H9 (cell line): Measurements from ENCODE around the gene HEATR5B. TPM values are rescaled to one million over a fixed set of nuclear protein-coding genes. Genes with fewer than 3 reads are reported as not detected.

Experiments used
- DNase-seq: peaks from one replicate; pipeline ENCODE4 v3.0.0-alpha.2; 2017
- H2AFZ ChIP-seq: one replicate; pipeline ENCODE4 v1.6.1; 2013; ENCODE audit warnings: mild to moderate bottlenecking, low read length, control low read depth, moderate library complexity
- H2AK5ac ChIP-seq: 2 replicates; pipeline ENCODE4 v1.6.1; 2013; ENCODE audit warnings: low read length, control low read depth, mixed read lengths; ENCODE audit not compliant: insufficient read length
- H2BK120ac ChIP-seq: one replicate; pipeline ENCODE4 v1.6.1; 2013; ENCODE audit warnings: low read depth, mild to moderate bottlenecking, low read length, control low read depth, inconsistent platforms; ENCODE audit not compliant: poor library complexity, severe bottlenecking
- H2BK12ac ChIP-seq: 2 replicates; pipeline ENCODE4 v1.6.1; 2013; ENCODE audit warnings: low read length, control low read depth, mixed read lengths, low read depth; ENCODE audit not compliant: insufficient read length
- H2BK15ac ChIP-seq: 2 replicates; pipeline ENCODE4 v1.6.1; 2013; ENCODE audit warnings: low read depth, low read length, control low read depth
- H2BK20ac ChIP-seq: one replicate; pipeline ENCODE4 v1.6.1; 2013; ENCODE audit warnings: low read depth, mild to moderate bottlenecking, low read length, control low read depth, inconsistent platforms; ENCODE audit not compliant: poor library complexity, severe bottlenecking
- H2BK5ac ChIP-seq: 2 replicates; pipeline ENCODE4 v1.6.1; 2013; ENCODE audit warnings: low read length, control low read depth, mixed read lengths; ENCODE audit not compliant: insufficient read length
- H3K14ac ChIP-seq: 2 replicates; pipeline ENCODE4 v1.6.1; 2013; ENCODE audit warnings: low read length, control low read depth; ENCODE audit not compliant: insufficient read depth
- H3K18ac ChIP-seq: 2 replicates; pipeline ENCODE4 v1.6.1; 2013; ENCODE audit warnings: low read depth, mild to moderate bottlenecking, mixed read lengths, low read length, control low read depth; ENCODE audit not compliant: insufficient read length
- H3K23ac ChIP-seq: 2 replicates; pipeline ENCODE4 v1.6.1; 2013; ENCODE audit warnings: low read length, control low read depth, mixed read lengths, low read depth; ENCODE audit not compliant: insufficient read length
- H3K23me2 ChIP-seq: 2 replicates; pipeline ENCODE4 v1.6.1; 2013; ENCODE audit warnings: low read depth, mild to moderate bottlenecking, mixed read lengths, low read length, control low read depth; ENCODE audit not compliant: insufficient read length, poor library complexity, severe bottlenecking
- H3K27ac ChIP-seq: 2 replicates; pipeline ENCODE4 v1.5.1; 2013; ENCODE audit warnings: low read length, control low read depth, mixed read lengths, low read depth; ENCODE audit not compliant: insufficient read length
- H3K27me3 ChIP-seq: 2 replicates; pipeline ENCODE4 v1.6.1; 2013; ENCODE audit warnings: low read length, control low read depth, inconsistent platforms; ENCODE audit not compliant: insufficient read depth
- H3K4ac ChIP-seq: 2 replicates; pipeline ENCODE4 v1.6.1; 2013; ENCODE audit warnings: low read depth, mild to moderate bottlenecking, control low read depth, inconsistent platforms, low read length, moderate library complexity
- H3K4me1 ChIP-seq: 2 replicates; pipeline ENCODE4 v1.6.1; 2013; ENCODE audit warnings: low read length, control low read depth, inconsistent platforms; ENCODE audit not compliant: insufficient read depth
- H3K4me2 ChIP-seq: 2 replicates; pipeline ENCODE4 v1.6.1; 2013; ENCODE audit warnings: low read length, control low read depth, mixed read lengths; ENCODE audit not compliant: insufficient read length, insufficient read depth
- H3K56ac ChIP-seq: 2 replicates; pipeline ENCODE4 v1.6.1; 2013; ENCODE audit warnings: low read depth, mild to moderate bottlenecking, mixed read lengths, low read length, control low read depth; ENCODE audit not compliant: insufficient read length
- H3K79me1 ChIP-seq: 2 replicates; pipeline ENCODE4 v1.6.1; 2013; ENCODE audit warnings: low read depth, mild to moderate bottlenecking, moderate library complexity, low read length, control low read depth, inconsistent platforms; ENCODE audit not compliant: insufficient read depth, poor library complexity, severe bottlenecking
- H3K79me2 ChIP-seq: 2 replicates; pipeline ENCODE4 v1.6.1; 2013; ENCODE audit warnings: low read length, control low read depth, inconsistent platforms; ENCODE audit not compliant: insufficient read depth
- H3K9ac ChIP-seq: 2 replicates; pipeline ENCODE4 v1.6.1; 2013; ENCODE audit warnings: low read length, control low read depth, mixed read lengths; ENCODE audit not compliant: insufficient read length; ENCODE audit errors: extremely low read depth
- H3K9me3 ChIP-seq: one replicate; pipeline ENCODE4 v1.6.1; 2013; ENCODE audit warnings: low read depth, low read length, inconsistent platforms; ENCODE audit not compliant: control insufficient read depth
- H3T11ph ChIP-seq: one replicate; pipeline ENCODE4 v1.6.1; 2013; ENCODE audit warnings: mild to moderate bottlenecking, low read length, control low read depth, inconsistent platforms
- H4K20me1 ChIP-seq: one replicate; pipeline ENCODE4 v1.6.1; 2013; ENCODE audit not compliant: control insufficient read depth, insufficient read length, insufficient read depth
- H4K5ac ChIP-seq: 2 replicates; pipeline ENCODE4 v1.6.1; 2013; ENCODE audit warnings: low read depth, mild to moderate bottlenecking, mixed read lengths, low read length, control low read depth; ENCODE audit not compliant: insufficient read length
- H4K8ac ChIP-seq: replicated peaks from 2 replicates; pipeline ENCODE4 v1.6.1; 2013; ENCODE audit warnings: low read length, control low read depth, mixed read lengths, low read depth; ENCODE audit not compliant: insufficient read length
- H4K91ac ChIP-seq: 2 replicates; pipeline ENCODE4 v1.6.1; 2013; ENCODE audit warnings: low read depth, mild to moderate bottlenecking, moderate library complexity, mixed read lengths, low read length, control low read depth; ENCODE audit not compliant: insufficient read length
- H3K27ac Mint-ChIP-seq, 3 experiments: 2 replicates in 2 of 3; 3 replicates in 1 of 3; pipeline ENCODE4 v1.8.0; 2020 to 2021; ENCODE audit warnings: mixed read lengths in 3 of 3, mild to moderate bottlenecking in 1 of 3, moderate library complexity in 1 of 3
- H3K27me3 Mint-ChIP-seq: 2 replicates; pipeline ENCODE4 v1.8.0; 2021; ENCODE audit warnings: low read depth, mild to moderate bottlenecking, moderate library complexity, mixed read lengths
- H3K36me3 Mint-ChIP-seq, 3 experiments: 2 replicates in 2 of 3; 3 replicates in 1 of 3; pipeline ENCODE4 v1.8.0; 2020 to 2021; ENCODE audit warnings: low read depth in 3 of 3, mixed read lengths in 3 of 3; ENCODE audit not compliant: insufficient read depth in 1 of 3
- H3K4me1 Mint-ChIP-seq, 2 experiments: 2 replicates each; pipeline ENCODE4 v1.8.0; 2020; ENCODE audit warnings: mixed read lengths in 2 of 2
- H3K4me3 Mint-ChIP-seq, 2 experiments: 2 replicates in 1 of 2; 3 replicates in 1 of 2; pipeline ENCODE4 v1.8.0; 2020 to 2021; ENCODE audit warnings: mild to moderate bottlenecking in 2 of 2, mixed read lengths in 2 of 2, moderate library complexity in 1 of 2
- H3K9me3 Mint-ChIP-seq, 2 experiments: 2 replicates in 1 of 2; 3 replicates in 1 of 2; pipeline ENCODE4 v1.8.0; 2020; ENCODE audit warnings: mild to moderate bottlenecking in 2 of 2, mixed read lengths in 2 of 2, moderate library complexity in 1 of 2
- CTCF ChIP-seq: fragments of 200-600 bp; sonication (generic); conservative IDR thresholded peaks from 3 replicates; pipeline ENCODE4 v1.8.0; 2021; ENCODE audit warnings: antibody characterized with exemption, mild to moderate bottlenecking
- WGBS: extraction: QIAGEN DNeasy Blood & Tissue Kit; methylation state at CpG from one replicate; pipeline ENCODE4 v1.1.7; 2013; ENCODE audit warnings: missing lambda C conversion rate, low lambda C conversion rate, mixed read lengths; ENCODE audit not compliant: insufficient read length; ENCODE audit errors: extremely low coverage; 5-methylcytosine and 5-hydroxymethylcytosine counted together
- long read RNA-seq: library from polyadenylated mRNA; unstranded; transcript quantifications from one replicate; pipeline ENCODE4 v2.0.0, GENCODE V29; 2020
- total RNA-seq: library from RNA; stranded (reverse); gene quantifications from 2 replicates; pipeline ENCODE4 v1.2.1, GENCODE V29; 2021

The HEATR5B gene
- total RNA-seq = 12.2 and 14.0 TPM in 2 replicates
- long read RNA-seq, partial matches to known transcripts = 4 of 11 reads
- long read RNA-seq, other reads (novel, unspliced or antisense) = 7 of 11 reads

- Histone ChIP-seq H2BK5ac (no peak within 1 kb of the TSS), H3K56ac (no peak within 1 kb of the TSS), H3K23ac (no peak within 1 kb of the TSS), H3K9me3 (no peaks in the 10 kb centered on the region), H3K27ac (no peak within 1 kb of the TSS), H2AK5ac (no peak within 1 kb of the TSS), H3K18ac (no peak within 1 kb of the TSS), H3K4me2 (peak within 1 kb of the TSS; percentile 80), H3K4me1 (no peaks in the 10 kb centered on the region), H4K20me1 (no peaks in the 10 kb centered on the region), H3K27me3 (no peaks in the 10 kb centered on the region), H3K79me1 (no peaks in the 10 kb centered on the region), H2BK120ac (no peak within 1 kb of the TSS), H2BK12ac (no peak within 1 kb of the TSS), H3T11ph (no peak within 1 kb of the TSS), H2BK20ac (no peak within 1 kb of the TSS), H3K23me2 (peaks cover 2% of the 10 kb centered on the region), H3K9ac (peak within 1 kb of the TSS; percentile 46), H3K14ac (no peak within 1 kb of the TSS), H4K91ac (no peak within 1 kb of the TSS), H3K4ac (no peak within 1 kb of the TSS), H2BK15ac (no peak within 1 kb of the TSS), H3K79me2 (no peaks in the 10 kb centered on the region), H4K8ac (no peak within 1 kb of the TSS), H2AFZ (no peak within 1 kb of the TSS), H4K5ac (no peak within 1 kb of the TSS)
- peaks cover 0 to 16% (median 3%) of the 10 kb centered on the region in 3 experiments; a peak in 2 of 7 replicates for H3K36me3 Mint-ChIP-seq
- H3K4me3 Mint-ChIP-seq = no peak within 1 kb of the TSS
- no peaks in the 10 kb centered on the region for H3K9me3 Mint-ChIP-seq
- WGBS = no CpG with 5 or more reads among the region's 74 CpGs
- TF ChIP-seq CTCF = no peak
- peak; percentile 99 for DNase-seq
- no peak within 1 kb of the TSS; a peak in 1 of 7 replicates for H3K27ac Mint-ChIP-seq
- H3K27me3 Mint-ChIP-seq = no peaks in the 10 kb centered on the region
- peaks cover 4 to 5% of the 10 kb centered on the region in 2 experiments; a peak in 2 of 4 replicates for H3K4me1 Mint-ChIP-seq
Observed at GRCh38 chr2:37083873-37084794, at the start of gene HEATR5B, which contains the start of gene GPATCH11. Gene HEATR5B, minus strand, starts transcription at chr2:37084372. Its CDS starts 958 bp downstream, at chr2:37083414. Gene GPATCH11, plus strand, starts transcription at chr2:37084518. Its CDS starts 3,864 bp downstream, at chr2:37088382.
